HG02852 (cell line): Measurements from ENCODE around the gene SPINT4.
"Not testable (repeated sequence)": the region's sequence is repeated elsewhere in the genome, so short reads cannot be mapped to it uniquely, and the experiment has no call there.

Experiments used
- ATAC-seq: cut with Tn5 transposase; IDR thresholded peaks from one replicate; pipeline ENCODE4 v1.9.1; 2021; ENCODE audit warnings: mild to moderate bottlenecking, moderate library complexity; ENCODE audit not compliant: unreplicated experiment

Gene SPINT4

DNA sequence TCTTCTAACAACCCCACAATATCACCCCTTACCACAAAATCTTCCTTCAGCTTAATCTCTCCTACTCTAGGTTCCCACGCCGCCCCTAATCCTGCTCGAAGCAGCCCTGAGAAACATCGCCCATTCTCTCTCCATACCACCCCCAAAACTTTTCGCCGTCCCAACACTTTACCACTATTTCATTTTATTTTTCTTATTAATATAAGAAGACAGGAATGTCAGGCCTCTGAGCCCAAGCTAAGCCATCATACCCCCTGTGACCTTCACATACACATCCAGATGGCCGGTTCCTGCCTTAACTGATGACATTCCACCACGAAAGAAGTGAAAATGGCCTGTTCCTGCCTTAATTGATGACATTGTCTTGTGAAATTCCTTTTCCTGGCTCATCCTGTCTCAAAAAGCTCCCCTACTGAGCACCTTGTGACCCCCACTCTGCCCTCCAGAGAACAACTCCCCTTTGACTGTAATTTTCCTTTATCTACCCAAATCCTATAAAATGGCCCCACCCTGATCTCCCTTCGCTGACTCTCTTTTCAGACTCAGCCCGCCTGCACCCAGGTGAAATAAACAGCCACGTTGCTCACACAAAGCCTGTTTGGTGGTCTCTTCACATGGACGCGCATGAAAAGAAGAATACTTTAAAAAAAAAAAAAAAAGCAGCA lies 42.6 kb downstream of the SPINT4 start:
- ATAC-seq, result not testable (repeated sequence)

DNA sequence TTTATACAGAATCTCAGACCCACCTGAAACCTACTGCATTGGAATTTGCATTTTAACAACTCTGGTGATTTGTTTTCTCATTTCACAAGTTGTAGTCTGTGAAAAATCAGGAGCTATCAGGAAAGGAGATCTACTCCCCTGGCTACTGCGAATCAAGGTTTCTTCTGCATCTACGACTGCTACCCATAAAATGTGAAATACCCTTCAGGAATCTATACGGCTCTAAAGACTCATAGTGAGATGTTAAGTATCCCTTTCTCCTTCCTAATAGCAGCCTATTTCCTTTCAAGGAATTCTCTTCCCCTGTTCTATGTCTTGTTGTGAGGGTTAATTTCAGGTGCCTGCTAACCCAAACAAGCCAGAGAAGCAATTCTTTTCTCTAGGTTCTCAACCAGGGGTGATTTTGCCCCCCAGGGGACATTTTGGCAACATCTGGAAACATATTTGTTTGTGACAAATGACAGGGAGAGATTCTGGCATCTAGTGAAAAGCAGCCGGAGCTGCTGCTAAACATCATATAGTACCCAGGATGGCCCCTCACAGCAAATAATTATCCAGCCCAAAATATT lies 43.2 kb downstream of the SPINT4 start:
- ATAC-seq, result no peak

DNA sequence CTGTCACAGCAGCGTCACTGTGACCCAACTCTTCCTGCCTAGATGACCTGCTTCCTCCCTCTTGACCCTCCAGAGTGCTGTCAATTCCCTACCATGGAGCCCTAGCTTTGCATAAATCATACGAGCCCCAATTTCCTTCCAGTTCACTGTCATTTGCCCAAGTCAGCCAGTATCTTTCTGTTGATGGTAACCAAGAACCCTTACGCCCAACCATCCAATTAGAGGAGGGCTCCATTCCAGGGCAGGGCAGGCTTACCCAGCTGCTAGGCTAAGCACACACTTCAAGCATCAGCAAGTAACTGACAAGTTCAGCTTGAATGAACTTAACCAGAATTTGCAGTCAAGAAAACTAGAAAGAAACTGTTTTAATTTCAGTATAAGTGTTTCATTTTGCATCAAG lies 43.8 kb downstream of the SPINT4 start:
- no peak for ATAC-seq

GRCh38 chr20:45768479-45768878 lies 46.3 kb downstream of the SPINT4 start:
- ATAC-seq, result no peak

DNA sequence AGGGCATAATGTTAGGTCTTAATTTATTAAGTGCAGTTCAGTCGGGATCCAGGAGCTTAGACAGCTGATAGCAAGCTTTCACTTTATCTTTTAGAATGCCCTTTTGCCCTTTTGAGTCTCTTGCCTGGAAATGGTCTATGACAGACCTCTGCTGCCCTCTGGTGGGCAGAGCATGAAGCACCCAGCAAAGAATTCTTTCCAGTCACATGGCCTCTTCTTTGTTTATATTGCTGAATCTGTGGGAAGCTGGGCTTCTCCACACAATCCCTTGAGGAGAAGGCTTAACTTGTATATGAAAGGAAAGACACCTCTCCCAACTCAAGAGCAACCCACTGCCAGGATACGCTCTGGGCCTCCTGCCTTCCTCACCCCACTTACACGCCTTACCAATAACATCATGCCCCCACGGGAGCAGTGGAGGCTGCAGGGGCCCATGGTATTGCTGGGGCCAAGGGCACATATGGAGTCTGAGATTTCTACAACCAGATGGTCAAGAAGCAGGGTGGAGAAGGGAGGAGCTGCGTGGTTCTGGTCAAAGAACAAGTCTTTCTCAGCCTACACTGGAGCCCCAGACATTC lies 49.1 kb downstream of the SPINT4 start:
- no peak for ATAC-seq

DNA sequence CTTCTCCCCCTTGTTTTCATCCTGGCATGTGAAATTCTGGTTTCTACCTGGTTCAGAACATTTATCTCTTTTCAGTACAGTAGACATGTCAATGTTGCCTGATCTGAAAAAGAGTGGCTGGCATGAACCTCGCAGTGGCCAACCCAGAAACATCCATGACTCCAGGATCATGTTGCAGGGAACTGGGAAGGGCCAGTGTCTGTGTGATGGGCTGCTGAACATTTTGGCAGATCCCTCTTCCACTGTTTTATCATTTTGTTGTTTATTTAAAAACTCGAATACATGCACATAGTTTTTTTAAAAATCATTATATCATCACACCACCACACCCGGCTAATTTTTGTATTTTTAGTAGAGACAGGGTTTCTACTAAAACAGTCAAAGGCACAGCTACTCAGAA lies 50.5 kb downstream of the SPINT4 start:
- no peak for ATAC-seq

DNA sequence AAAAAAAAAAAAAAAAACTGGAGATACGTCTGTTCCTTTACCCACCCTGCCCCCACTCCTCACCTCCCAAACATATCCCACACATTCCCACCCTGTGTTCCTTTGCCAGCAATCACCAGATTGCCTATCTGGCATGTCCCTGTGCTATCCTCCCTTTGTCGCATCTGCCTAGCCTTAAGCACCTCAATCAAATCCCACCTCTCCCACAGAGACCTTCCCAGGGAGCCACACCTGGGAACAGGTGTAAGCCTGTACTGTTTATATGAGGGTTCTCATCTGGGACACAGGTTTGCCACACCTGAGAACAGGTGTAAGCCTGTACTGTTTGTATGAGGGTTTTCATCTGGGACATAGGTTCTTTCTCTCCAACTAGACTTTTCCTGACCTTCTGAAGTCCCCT lies 52.8 kb downstream of the SPINT4 start:
- ATAC-seq, result no peak

DNA sequence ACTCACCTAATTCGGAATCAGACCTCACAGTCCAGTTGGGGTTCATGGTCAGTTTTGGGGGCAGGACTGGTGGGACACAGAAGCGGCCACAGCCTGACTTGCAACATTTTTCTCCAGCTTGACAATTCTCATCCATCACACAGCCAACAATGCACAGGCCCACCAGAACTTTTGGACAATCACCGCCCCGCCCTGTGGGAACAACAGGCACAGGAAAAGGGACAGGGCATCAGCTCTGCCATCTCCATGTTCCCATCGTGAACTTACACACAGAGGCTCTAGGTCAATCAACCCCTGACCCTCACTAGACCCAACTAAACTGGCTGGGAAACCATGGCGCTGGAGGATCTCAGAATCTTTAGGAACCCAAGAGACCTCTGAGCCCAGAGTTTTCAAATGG lies 53.3 kb downstream of the SPINT4 start:
- ATAC-seq, result no peak
